ENCODE results near the gene KLHDC2.
"Not testable (repeated sequence)": the region's sequence is repeated elsewhere in the genome, so short reads cannot be mapped to it uniquely, and the experiment has no call there.

DNA sequence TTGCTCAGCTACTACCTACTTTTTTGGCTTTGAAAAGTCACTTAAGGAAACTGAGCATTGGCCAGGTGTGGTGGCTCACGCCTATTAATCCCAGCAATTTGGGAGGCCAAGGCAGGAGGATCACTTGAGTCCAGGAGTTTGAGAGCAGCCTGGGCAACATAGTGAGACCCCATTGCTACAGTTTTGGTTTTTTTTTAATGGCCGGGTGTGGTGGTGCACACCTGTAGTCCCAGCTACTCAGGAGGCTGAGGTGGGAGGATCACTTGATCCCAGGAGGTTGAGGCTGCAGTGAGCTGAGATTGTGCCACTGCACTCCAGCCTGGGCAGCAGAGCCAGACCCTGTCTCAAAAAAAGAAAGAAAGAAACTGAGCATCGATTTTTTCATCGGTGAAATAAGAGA, 32.3 kb upstream of the KLHDC2 start:
- TF ChIP-seq CTCF (IDR thresholded peaks at IDR 0.05; ENCODE audit: control extremely low read depth in 1 of 3, insufficient read depth in 1 of 3, low read depth in 1 of 3, low read length in 3 of 3); SP2 (IDR thresholded peaks at IDR 0.05; ENCODE audit: low read length); POLR2A (IDR thresholded peaks at IDR 0.05; ENCODE audit: control extremely low read depth in 1 of 2, low read depth in 2 of 2, low read length in 2 of 2); NRF1 (IDR thresholded peaks at IDR 0.05; ENCODE audit: low read depth, low read length); EZH2 (IDR thresholded peaks at IDR 0.05; ENCODE audit: low read depth, low read length, severe bottlenecking): not testable (repeated sequence)

Data from H1 (cell line).